ENCODE measurements around the gene USP35.

The USP35 gene

GRCh38 chr11:78196661-78197091, 8.0 kb downstream of the USP35 start:
- no peak for TF ChIP-seq PKNOX1 (IDR thresholded peaks at IDR 0.05)
- TF ChIP-seq BHLHE40 (IDR thresholded peaks at IDR 0.05; ENCODE audit: borderline replicate concordance), result no peak
- TF ChIP-seq L3MBTL2 (conservative IDR thresholded peaks at IDR 0.05), result no peak
- CTCF ChIA-PET, result no interaction called here
- POLR2A ChIA-PET, result no interaction called here
- DNase-seq (ENCODE audit: extremely low spot score), result no peak

GRCh38 chr11:78197816-78198215, 9.1 kb downstream of the USP35 start:
- no peak for DNase-seq (ENCODE audit: extremely low spot score)
- TF ChIP-seq L3MBTL2 (conservative IDR thresholded peaks at IDR 0.05) (no peak), SP1 (IDR thresholded peaks at IDR 0.05) (no peak), PKNOX1 (IDR thresholded peaks at IDR 0.05) (no peak), SUZ12 (IDR thresholded peaks at IDR 0.05) (no peak), FOXM1 (IDR thresholded peaks at IDR 0.05; ENCODE audit: borderline replicate concordance) (no peak), ARNT (IDR thresholded peaks at IDR 0.05) (no peak), NFRKB (IDR thresholded peaks at IDR 0.05) (no peak), FOXA1 (IDR thresholded peaks at IDR 0.05) (no peak), TARDBP (IDR thresholded peaks at IDR 0.05) (no peak), BHLHE40 (IDR thresholded peaks at IDR 0.05; ENCODE audit: borderline replicate concordance) (no peak), ELF4 (IDR thresholded peaks at IDR 0.05) (no peak), CTBP1 (IDR thresholded peaks at IDR 0.05; ENCODE audit: borderline replicate concordance) (no peak), LEF1 (IDR thresholded peaks at IDR 0.05; ENCODE audit: borderline replicate concordance) (no peak), ZNF384 (IDR thresholded peaks at IDR 0.05) (no peak), HDGF (IDR thresholded peaks at IDR 0.05; ENCODE audit: borderline replicate concordance) (no peak), FOXK2 (IDR thresholded peaks at IDR 0.05) (no peak)
- POLR2A ChIA-PET, result no interaction called here
- CTCF ChIA-PET, result interaction anchor here (0.6 kb wide), 1 partner anchor 158 kb away, joined by 4 read pairs; no protein-coding TSS in a partner anchor

GRCh38 chr11:78199015-78199652, 10.4 kb downstream of the USP35 start:
- ChIA-PET POLR2A (no interaction called here), CTCF (no interaction called here)
- TF ChIP-seq FOXA1 (IDR thresholded peaks at IDR 0.05) (no peak), ARNT (IDR thresholded peaks at IDR 0.05) (no peak), LEF1 (IDR thresholded peaks at IDR 0.05; ENCODE audit: borderline replicate concordance) (no peak), SUZ12 (IDR thresholded peaks at IDR 0.05) (no peak), HDGF (IDR thresholded peaks at IDR 0.05; ENCODE audit: borderline replicate concordance) (no peak), FOXK2 (IDR thresholded peaks at IDR 0.05) (no peak), PKNOX1 (IDR thresholded peaks at IDR 0.05) (no peak), CTBP1 (IDR thresholded peaks at IDR 0.05; ENCODE audit: borderline replicate concordance) (no peak), ELF4 (IDR thresholded peaks at IDR 0.05) (no peak), SP1 (IDR thresholded peaks at IDR 0.05) (no peak), FOXM1 (IDR thresholded peaks at IDR 0.05; ENCODE audit: borderline replicate concordance) (no peak), L3MBTL2 (conservative IDR thresholded peaks at IDR 0.05) (no peak), NFRKB (IDR thresholded peaks at IDR 0.05) (no peak), TARDBP (IDR thresholded peaks at IDR 0.05) (no peak), BHLHE40 (IDR thresholded peaks at IDR 0.05; ENCODE audit: borderline replicate concordance) (no peak), ZNF384 (IDR thresholded peaks at IDR 0.05) (no peak)
- DNase-seq (ENCODE audit: extremely low spot score), result no peak

- ChIA-PET POLR2A (interaction anchor here (1.2 kb wide), 1 partner anchor 11 kb away, joined by 3 read pairs; the partner anchor contains the start of gene KCTD21), CTCF (no interaction called here)
- no peak for DNase-seq (ENCODE audit: extremely low spot score)
- TF ChIP-seq LEF1 (IDR thresholded peaks at IDR 0.05; ENCODE audit: borderline replicate concordance) (no peak), CTBP1 (IDR thresholded peaks at IDR 0.05; ENCODE audit: borderline replicate concordance) (no peak), FOXA1 (IDR thresholded peaks at IDR 0.05) (no peak), SUZ12 (IDR thresholded peaks at IDR 0.05) (no peak), FOXK2 (IDR thresholded peaks at IDR 0.05) (no peak), L3MBTL2 (conservative IDR thresholded peaks at IDR 0.05) (no peak), PKNOX1 (IDR thresholded peaks at IDR 0.05) (no peak), FOXM1 (IDR thresholded peaks at IDR 0.05; ENCODE audit: borderline replicate concordance) (no peak), HDGF (IDR thresholded peaks at IDR 0.05; ENCODE audit: borderline replicate concordance) (no peak), ELF4 (IDR thresholded peaks at IDR 0.05) (no peak)
Measured at GRCh38 chr11:78199653-78200015, 10.9 kb downstream of the USP35 start.

GRCh38 chr11:78200061-78200460, 11.3 kb downstream of the USP35 start:
- POLR2A ChIA-PET, result interaction anchor here (1.2 kb wide), 1 partner anchor 12 kb away, joined by 3 read pairs; the partner anchor contains the start of gene KCTD21
- CTCF ChIA-PET, result no interaction called here
- TF ChIP-seq NFRKB (IDR thresholded peaks at IDR 0.05), result no peak
- no peak for TF ChIP-seq FOXK2 (IDR thresholded peaks at IDR 0.05)
- TF ChIP-seq LEF1 (IDR thresholded peaks at IDR 0.05; ENCODE audit: borderline replicate concordance), result no peak
- no peak for TF ChIP-seq TARDBP (IDR thresholded peaks at IDR 0.05)
- no peak for TF ChIP-seq SP1 (IDR thresholded peaks at IDR 0.05)
- TF ChIP-seq HDGF (IDR thresholded peaks at IDR 0.05; ENCODE audit: borderline replicate concordance), result no peak
- TF ChIP-seq SUZ12 (IDR thresholded peaks at IDR 0.05), result no peak
- DNase-seq (ENCODE audit: extremely low spot score), result no peak

- no peak for TF ChIP-seq ELF4 (IDR thresholded peaks at IDR 0.05)
- no peak for TF ChIP-seq LEF1 (IDR thresholded peaks at IDR 0.05; ENCODE audit: borderline replicate concordance)
- TF ChIP-seq FOXM1 (IDR thresholded peaks at IDR 0.05; ENCODE audit: borderline replicate concordance), result no peak
- no peak for TF ChIP-seq TARDBP (IDR thresholded peaks at IDR 0.05)
- no peak for TF ChIP-seq FOXK2 (IDR thresholded peaks at IDR 0.05)
- TF ChIP-seq ARNT (IDR thresholded peaks at IDR 0.05), result no peak
- TF ChIP-seq SUZ12 (IDR thresholded peaks at IDR 0.05), result no peak
- TF ChIP-seq PKNOX1 (IDR thresholded peaks at IDR 0.05), result no peak
- TF ChIP-seq L3MBTL2 (conservative IDR thresholded peaks at IDR 0.05), result no peak
- no peak for TF ChIP-seq NFRKB (IDR thresholded peaks at IDR 0.05)
- TF ChIP-seq HDGF (IDR thresholded peaks at IDR 0.05; ENCODE audit: borderline replicate concordance), result no peak
- no peak for TF ChIP-seq ZNF384 (IDR thresholded peaks at IDR 0.05)
- no peak for TF ChIP-seq SP1 (IDR thresholded peaks at IDR 0.05)
- CTCF ChIA-PET, result no interaction called here
- no peak for DNase-seq (ENCODE audit: extremely low spot score)
- POLR2A ChIA-PET, result interaction anchor here (1.2 kb wide), 1 partner anchor 12 kb away, joined by 3 read pairs; the partner anchor contains the start of gene KCTD21
Measured at GRCh38 chr11:78200553-78200952, 11.8 kb downstream of the USP35 start.
